CD4-positive, alpha-beta T cell (primary cell): ENCODE data around the gene TMBIM6. TPM values are rescaled to one million over a fixed set of nuclear protein-coding genes. Genes with fewer than 3 reads are reported as not detected.

Experiments
- ATAC-seq: fragments of 200-7000 bp; cut with Tn5 transposase; one replicate; pipeline ENCODE4 v1.10.0; 2022; ENCODE audit warnings: mild to moderate bottlenecking; ENCODE audit not compliant: poor library complexity
- CTCF ChIA-PET: fragments of 350-600 bp; sonication (Branson Sonifier 250); formaldehyde crosslinking; loops from one replicate; lab custom pipeline; 2021; ENCODE audit warnings: antibody characterized with exemption, inconsistent platforms; lab: Charles Lee
- POLR2A ChIA-PET: fragments of 350-600 bp; sonication (Branson Sonifier 250); formaldehyde crosslinking; loops from one replicate; lab custom pipeline; 2021; ENCODE audit warnings: antibody characterized with exemption, inconsistent platforms; lab: Charles Lee
- DNase-seq, 14 experiments: peaks; one replicate each; pipeline ENCODE4 v3.0.0-alpha.2; 2013 to 2020; ENCODE audit warnings: mixed read lengths in 2 of 14
- H3K27ac ChIP-seq, 2 donors: one replicate each; pipeline versions ENCODE4 v1.5.1 to v1.7.0; 2013; ENCODE audit warnings: low read length in 2 of 2, low read depth in 1 of 2, mild to moderate bottlenecking in 1 of 2
- H3K27me3 ChIP-seq, 2 experiments: 1 replicate in 1 of 2; 2 replicates in 1 of 2; pipeline versions ENCODE4 v1.6.1 to v1.7.0; 2013; ENCODE audit warnings: low read length in 2 of 2, control low read depth in 1 of 2, mild to moderate bottlenecking in 1 of 2, moderate library complexity in 1 of 2; ENCODE audit not compliant: insufficient read depth in 2 of 2, control insufficient read depth in 1 of 2
- H3K36me3 ChIP-seq: one replicate; pipeline ENCODE4 v1.6.1; 2013; ENCODE audit warnings: low read length, control low read depth; ENCODE audit not compliant: insufficient read depth
- H3K4me1 ChIP-seq: one replicate; pipeline ENCODE4 v1.6.1; 2013; ENCODE audit warnings: low read length, control low read depth; ENCODE audit not compliant: insufficient read depth
- H3K4me3 ChIP-seq: one replicate; pipeline ENCODE4 v1.5.1; 2013; ENCODE audit warnings: mild to moderate bottlenecking, low read length, moderate library complexity
- H3K9me3 ChIP-seq, 2 experiments: 1 replicate in 1 of 2; 2 replicates in 1 of 2; pipeline versions ENCODE4 v1.6.1 to v1.7.0; 2013; ENCODE audit warnings: low read length in 2 of 2, mild to moderate bottlenecking in 2 of 2, control low read depth in 1 of 2, moderate library complexity in 1 of 2; ENCODE audit not compliant: control insufficient read depth in 1 of 2, insufficient read depth in 1 of 2
- H3K27ac Mint-ChIP-seq: one replicate; pipeline ENCODE4 v1.8.0; 2020; ENCODE audit warnings: mixed read lengths
- H3K27me3 Mint-ChIP-seq: one replicate; pipeline ENCODE4 v1.8.0; 2021; ENCODE audit warnings: mixed read lengths
- H3K36me3 Mint-ChIP-seq: one replicate; pipeline ENCODE4 v1.8.0; 2021; ENCODE audit warnings: low read depth, mixed read lengths
- H3K4me1 Mint-ChIP-seq: one replicate; pipeline ENCODE4 v1.8.0; 2021; ENCODE audit warnings: low read depth, mixed read lengths
- H3K4me3 Mint-ChIP-seq: one replicate; pipeline ENCODE4 v1.8.0; 2020; ENCODE audit warnings: mild to moderate bottlenecking, mixed read lengths
- H3K9me3 Mint-ChIP-seq: one replicate; pipeline ENCODE4 v1.8.0; 2020; ENCODE audit warnings: mixed read lengths
- intact Hi-C, 2 experiments: fragments of 100-400 bp; cut with DNase I in 1 of 2; cut with micrococcal nuclease in 1 of 2; formaldehyde crosslinking; loops; one replicate each; pipeline versions ENCODE4 v1.15.1 to v1.9.0; 2023 to 2025; cut with DNase I, micrococcal nuclease
- total RNA-seq, 174 experiments: library from RNA in 2 of 174; stranded (reverse) in 2 of 174; gene quantifications; one replicate each; pipeline ENCODE4 v1.2.3 and lab custom pipeline; 2021 to 2026
- TF ChIP-seq, protein P1 (sequence below): fragments of 200-600 bp; IDR thresholded peaks from one replicate; pipeline ENCODE4 v1.8.0; 2022; ENCODE audit warnings: antibody characterized with exemption, mild to moderate bottlenecking

Gene TMBIM6
- total RNA-seq, 2 experiments from 2014 or later: 274 to 279 TPM

DNA sequence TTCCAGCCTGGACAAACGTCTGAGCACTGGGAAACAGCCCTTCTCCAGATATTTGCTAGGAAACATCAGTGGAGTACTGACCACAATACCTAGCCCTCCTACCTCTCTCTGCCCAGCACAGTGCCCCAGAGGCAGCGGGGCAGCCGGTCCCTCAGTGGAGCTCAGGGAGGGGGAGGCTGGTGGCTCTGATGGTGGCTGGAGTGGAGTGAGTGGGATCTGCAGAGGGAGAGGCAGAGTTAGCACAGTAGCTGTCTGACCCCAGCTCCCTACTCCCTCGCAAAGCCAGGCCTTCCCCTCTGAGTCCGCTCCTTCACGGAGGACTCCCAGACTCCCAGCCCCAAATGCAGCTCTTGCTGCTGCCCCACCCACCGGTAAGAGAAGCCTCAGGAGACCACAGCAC is 56.9 kb downstream of the TMBIM6 start:
- Mint-ChIP-seq H3K27ac (no peak overlapping the region), H3K4me3 (no peak overlapping the region), H3K27me3 (no peaks in the 10 kb centered on the region), H3K9me3 (no peaks in the 10 kb centered on the region), H3K36me3 (peaks cover 26% of the 10 kb centered on the region), H3K4me1 (no peaks in the 10 kb centered on the region)
- POLR2A ChIA-PET: no interaction called here
- Histone ChIP-seq H3K4me3 (no peak overlapping the region), H3K4me1 (no peaks in the 10 kb centered on the region), H3K9me3 (no peaks in the 10 kb centered on the region), H3K36me3 (peaks cover 34% of the 10 kb centered on the region), H3K27me3 (no peaks in the 10 kb centered on the region), H3K27ac (no peak overlapping the region)
- DNase-seq (no peak), ATAC-seq (no peak)
- intact Hi-C loops: no loop called here
- CTCF ChIA-PET: interaction anchor here (1.0 kb wide), 1 partner anchor 41 kb away, joined by 3 read pairs; no protein-coding TSS in a partner anchor
- TF ChIP-seq, protein P1, sequence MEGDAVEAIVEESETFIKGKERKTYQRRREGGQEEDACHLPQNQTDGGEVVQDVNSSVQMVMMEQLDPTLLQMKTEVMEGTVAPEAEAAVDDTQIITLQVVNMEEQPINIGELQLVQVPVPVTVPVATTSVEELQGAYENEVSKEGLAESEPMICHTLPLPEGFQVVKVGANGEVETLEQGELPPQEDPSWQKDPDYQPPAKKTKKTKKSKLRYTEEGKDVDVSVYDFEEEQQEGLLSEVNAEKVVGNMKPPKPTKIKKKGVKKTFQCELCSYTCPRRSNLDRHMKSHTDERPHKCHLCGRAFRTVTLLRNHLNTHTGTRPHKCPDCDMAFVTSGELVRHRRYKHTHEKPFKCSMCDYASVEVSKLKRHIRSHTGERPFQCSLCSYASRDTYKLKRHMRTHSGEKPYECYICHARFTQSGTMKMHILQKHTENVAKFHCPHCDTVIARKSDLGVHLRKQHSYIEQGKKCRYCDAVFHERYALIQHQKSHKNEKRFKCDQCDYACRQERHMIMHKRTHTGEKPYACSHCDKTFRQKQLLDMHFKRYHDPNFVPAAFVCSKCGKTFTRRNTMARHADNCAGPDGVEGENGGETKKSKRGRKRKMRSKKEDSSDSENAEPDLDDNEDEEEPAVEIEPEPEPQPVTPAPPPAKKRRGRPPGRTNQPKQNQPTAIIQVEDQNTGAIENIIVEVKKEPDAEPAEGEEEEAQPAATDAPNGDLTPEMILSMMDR: no peak

DNA sequence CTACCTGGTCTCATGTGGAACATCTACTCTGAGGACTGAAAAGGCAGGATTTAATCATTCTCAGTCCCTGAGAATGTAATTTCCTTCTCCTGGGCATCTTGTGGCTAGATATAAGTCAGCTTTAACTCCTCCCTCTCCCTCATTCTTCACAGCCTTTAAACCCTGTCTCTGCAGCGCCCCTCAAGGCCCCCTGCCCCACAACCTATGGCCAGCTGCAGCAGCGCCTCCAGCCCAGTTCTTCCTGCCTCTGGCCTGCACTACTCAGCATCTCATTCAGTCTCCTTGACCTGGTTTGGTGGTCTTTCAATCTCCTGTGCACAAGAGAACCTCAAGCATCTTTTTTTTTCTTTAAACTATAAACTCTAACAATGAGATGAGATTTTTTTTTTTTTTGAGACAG is 57.6 kb downstream of the TMBIM6 start:
- no peaks in the 10 kb centered on the region for H3K27me3 ChIP-seq
- peaks cover 41% of the 10 kb centered on the region for H3K36me3 ChIP-seq
- ChIA-PET POLR2A (no interaction called here), CTCF (interaction anchor here (0.7 to 2.0 kb wide), 3 partner anchors 40 to 334 kb away, joined by 3 to 5 read pairs (median 3); partner anchors contain the start of gene TMBIM6)
- no peaks in the 10 kb centered on the region for H3K27me3 Mint-ChIP-seq
- no peak overlapping the region for H3K4me3 Mint-ChIP-seq
- H3K27ac Mint-ChIP-seq: no peak overlapping the region
- H3K36me3 Mint-ChIP-seq: peaks cover 28% of the 10 kb centered on the region
- H3K4me1 Mint-ChIP-seq: no peaks in the 10 kb centered on the region
- H3K9me3 ChIP-seq: no peaks in the 10 kb centered on the region
- intact Hi-C loops: no loop called here
- H3K4me3 ChIP-seq: no peak overlapping the region
- H3K27ac ChIP-seq: no peak overlapping the region
- no peaks in the 10 kb centered on the region for H3K9me3 Mint-ChIP-seq
- no peaks in the 10 kb centered on the region for H3K4me1 ChIP-seq
- no peak for ATAC-seq
- no peak for DNase-seq
- TF ChIP-seq, protein P1: no peak

DNA sequence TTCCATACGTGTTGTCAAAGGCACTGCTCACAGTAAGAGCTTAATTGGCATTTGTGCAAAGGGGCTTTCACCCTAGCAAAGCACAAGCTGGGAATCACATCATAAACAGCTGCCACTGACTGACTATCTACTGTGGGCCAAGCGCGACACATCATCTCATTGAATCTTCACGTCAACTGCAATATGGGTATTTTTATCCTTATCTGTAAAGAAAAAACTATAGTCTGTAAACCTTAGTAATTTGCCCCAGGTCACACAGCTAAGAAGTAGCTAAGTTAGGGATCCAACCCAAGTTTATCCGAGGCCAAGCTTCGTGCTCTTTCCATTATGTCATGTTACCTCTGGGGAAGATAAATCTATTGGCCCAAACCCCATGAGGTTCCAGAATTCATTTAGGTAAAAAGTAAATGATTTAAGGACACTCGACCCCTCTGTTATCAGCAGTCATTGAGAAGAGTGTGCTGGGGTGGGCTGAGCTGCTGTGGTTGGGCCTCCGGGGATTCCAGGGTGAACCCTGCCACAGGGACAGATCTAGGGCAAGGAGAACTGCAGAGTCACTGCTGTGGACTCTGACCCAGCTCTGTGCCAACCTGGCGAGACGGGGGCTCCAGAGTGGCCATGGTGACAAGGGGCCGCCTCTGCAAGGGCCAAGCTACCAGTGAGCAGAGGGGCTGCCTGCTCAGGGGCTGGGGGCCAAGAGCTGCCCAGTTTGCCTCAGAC is 59.2 kb downstream of the TMBIM6 start:
- no peaks in the 10 kb centered on the region for H3K4me1 Mint-ChIP-seq
- ATAC-seq (no peak), DNase-seq (no peak)
- Histone ChIP-seq H3K4me1 (no peaks in the 10 kb centered on the region), H3K4me3 (no peak overlapping the region), H3K36me3 (peaks cover 50% of the 10 kb centered on the region), H3K27me3 (no peaks in the 10 kb centered on the region), H3K27ac (no peak overlapping the region), H3K9me3 (no peaks in the 10 kb centered on the region)
- ChIA-PET CTCF (interaction anchor here (1.4 to 2.0 kb wide), 2 partner anchors 22 to 59 kb away, joined by 4 to 5 read pairs; partner anchors contain the start of gene TMBIM6), POLR2A (no interaction called here)
- no peak overlapping the region for H3K4me3 Mint-ChIP-seq
- no peak overlapping the region for H3K27ac Mint-ChIP-seq
- peaks cover 44% of the 10 kb centered on the region for H3K36me3 Mint-ChIP-seq
- TF ChIP-seq, protein P1: no peak
- H3K9me3 Mint-ChIP-seq: no peaks in the 10 kb centered on the region
- no peaks in the 10 kb centered on the region for H3K27me3 Mint-ChIP-seq
- intact Hi-C loops: no loop called here
